GM12874 (cell line): ENCODE data around the gene NXF1.
A peak's percentile ranks its signal among the peaks of the same experiment; 100 is the strongest.

Experiments
- TF ChIP-seq, protein P1 (sequence below): IDR thresholded peaks from 2 replicates; pipeline ENCODE4 v1.5.1; 2011; ENCODE audit warnings: low read depth, mild to moderate bottlenecking, control low read depth, low read length, moderate library complexity; ENCODE audit not compliant: insufficient read depth

The NXF1 gene

GRCh38 chr11:62796281-62796680 is 9.0 kb downstream of the NXF1 start:
- TF ChIP-seq, protein P1, sequence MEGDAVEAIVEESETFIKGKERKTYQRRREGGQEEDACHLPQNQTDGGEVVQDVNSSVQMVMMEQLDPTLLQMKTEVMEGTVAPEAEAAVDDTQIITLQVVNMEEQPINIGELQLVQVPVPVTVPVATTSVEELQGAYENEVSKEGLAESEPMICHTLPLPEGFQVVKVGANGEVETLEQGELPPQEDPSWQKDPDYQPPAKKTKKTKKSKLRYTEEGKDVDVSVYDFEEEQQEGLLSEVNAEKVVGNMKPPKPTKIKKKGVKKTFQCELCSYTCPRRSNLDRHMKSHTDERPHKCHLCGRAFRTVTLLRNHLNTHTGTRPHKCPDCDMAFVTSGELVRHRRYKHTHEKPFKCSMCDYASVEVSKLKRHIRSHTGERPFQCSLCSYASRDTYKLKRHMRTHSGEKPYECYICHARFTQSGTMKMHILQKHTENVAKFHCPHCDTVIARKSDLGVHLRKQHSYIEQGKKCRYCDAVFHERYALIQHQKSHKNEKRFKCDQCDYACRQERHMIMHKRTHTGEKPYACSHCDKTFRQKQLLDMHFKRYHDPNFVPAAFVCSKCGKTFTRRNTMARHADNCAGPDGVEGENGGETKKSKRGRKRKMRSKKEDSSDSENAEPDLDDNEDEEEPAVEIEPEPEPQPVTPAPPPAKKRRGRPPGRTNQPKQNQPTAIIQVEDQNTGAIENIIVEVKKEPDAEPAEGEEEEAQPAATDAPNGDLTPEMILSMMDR = no peak

DNA sequence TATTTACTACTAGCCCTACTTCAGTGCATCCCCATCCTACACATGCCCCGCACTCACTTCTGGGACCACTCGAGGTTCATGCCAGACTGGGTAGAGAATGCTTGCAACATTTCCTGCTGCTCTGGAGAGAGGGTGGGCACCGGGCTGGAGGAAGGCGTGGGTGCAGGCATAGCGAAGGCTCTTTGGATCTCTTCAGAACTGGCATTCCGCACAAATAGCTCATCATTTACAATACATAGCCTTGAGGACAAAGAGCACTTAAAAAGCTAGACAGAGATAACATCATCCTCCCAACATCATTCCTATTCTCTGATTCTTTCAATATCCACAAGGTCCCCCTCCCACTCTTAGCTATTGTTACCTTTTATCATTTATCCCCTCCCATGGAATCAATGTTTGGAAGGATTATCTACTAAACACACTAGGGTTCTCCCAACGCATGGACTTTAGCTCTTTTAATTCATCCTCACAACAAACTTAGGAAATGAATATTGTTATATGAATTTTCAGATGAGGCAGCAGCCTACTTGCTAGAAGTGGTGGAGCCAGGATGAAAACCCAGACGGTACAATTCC is 11.0 kb downstream of the NXF1 start:
- TF ChIP-seq, protein P1 = no peak

- TF ChIP-seq, protein P1 = no peak
Measured at GRCh38 chr11:62792202-62792575, 13.1 kb downstream of the NXF1 start.

GRCh38 chr11:62791501-62792201 is 13.6 kb downstream of the NXF1 start, which contains the start of gene TMEM223:
Gene TMEM223, minus strand, starts transcription at chr11:62792006. Its CDS starts 12 bp downstream, at chr11:62791994.
- TF ChIP-seq, protein P1 = peak; percentile 21; the same call in 1 of the 2 replicates

DNA sequence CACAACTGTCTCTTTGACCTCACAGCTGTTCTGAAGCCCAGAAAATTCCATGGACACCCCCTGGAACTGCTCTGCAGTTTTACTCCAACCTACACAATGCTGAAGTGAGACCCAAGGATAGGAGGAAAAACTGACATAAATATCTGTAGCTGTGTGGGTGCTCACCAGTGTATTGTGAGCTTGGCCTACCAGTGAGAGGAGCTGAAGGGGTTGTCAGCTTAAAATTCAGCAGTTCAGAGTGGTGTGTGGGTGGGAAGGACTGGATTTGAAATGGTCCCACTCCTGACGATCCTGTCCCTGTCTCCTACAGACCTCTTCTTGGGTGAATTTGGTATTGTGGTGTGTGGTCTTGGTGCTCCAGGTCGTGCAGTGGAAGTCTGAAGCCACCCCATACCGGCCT is 15.7 kb downstream of the NXF1 start:
- TF ChIP-seq, protein P1 = no peak

DNA sequence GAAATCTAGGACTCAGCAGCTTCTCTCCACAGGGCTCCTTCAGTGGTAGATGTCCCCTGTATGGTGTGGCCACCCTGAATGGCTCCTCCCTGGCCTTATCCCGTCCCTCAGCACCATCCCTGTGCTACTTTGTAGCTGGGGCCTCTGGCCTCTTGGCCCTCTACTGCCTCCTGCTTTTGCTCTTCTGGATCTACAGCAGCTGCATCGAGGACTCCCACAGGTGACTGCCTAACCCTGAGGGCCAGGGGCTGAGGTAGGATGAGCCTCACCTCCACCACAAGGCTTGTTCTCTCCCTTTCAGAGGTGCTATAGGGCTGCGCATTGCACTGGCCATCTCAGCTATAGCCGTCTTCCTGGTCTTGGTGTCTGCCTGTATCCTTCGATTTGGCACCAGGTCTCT is 16.2 kb downstream of the NXF1 start:
- TF ChIP-seq, protein P1 = no peak

DNA sequence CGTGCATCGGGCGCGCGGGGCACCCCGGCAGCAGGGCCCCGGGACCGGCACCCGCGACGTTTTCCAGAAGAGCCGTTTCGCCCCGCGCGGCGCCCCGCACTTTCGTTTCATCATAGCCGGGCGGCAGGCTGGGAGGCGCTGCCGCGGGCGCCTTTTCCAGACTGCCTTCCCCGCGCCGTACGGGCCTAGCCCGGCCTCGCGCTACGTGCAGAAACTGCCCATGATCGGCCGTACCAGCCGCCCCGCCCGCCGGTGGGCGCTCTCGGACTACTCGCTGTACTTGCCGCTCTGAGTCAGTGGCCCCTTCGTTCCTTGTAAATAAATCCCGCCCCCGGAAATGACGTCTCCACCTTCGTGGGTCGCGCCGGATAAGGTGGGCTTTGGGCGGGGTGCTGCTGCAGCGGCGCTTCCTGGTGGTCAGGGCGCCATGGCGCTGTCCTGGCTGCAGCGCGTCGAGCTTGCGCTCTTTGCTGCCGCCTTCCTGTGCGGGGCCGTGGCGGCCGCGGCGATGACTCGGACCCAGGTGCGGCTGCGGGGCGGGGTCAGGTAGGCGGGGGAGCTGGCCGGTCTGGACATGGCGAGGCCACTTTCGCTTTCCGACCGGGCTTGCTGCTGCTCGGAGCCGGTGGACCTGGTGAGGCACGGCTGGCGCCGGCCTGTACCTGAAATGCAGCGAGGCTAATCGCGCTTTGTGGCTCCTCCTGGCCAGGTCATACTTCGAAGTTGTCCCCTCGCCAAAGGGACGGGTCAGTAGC is 18.1 kb downstream of the NXF1 start, which contains the start of gene TMEM179B:
TMEM179B (plus strand) TSS at position 398 of the 755 bp plus-strand sequence; CDS start at position 428, 30 bp downstream.
- TF ChIP-seq, protein P1 = peak; percentile 79
